Hematopoietic multipotent progenitor cell treated with erythropoietin and hydrocortisone succinate and interleukin-3 and kit ligand, for 8 days (in vitro differentiated cells): ENCODE results near the gene ROPN1L.
"Not testable (repeated sequence)": the region's sequence is repeated elsewhere in the genome, so short reads cannot be mapped to it uniquely, and the experiment has no call there.

Experiments used
- DNase-seq: peaks from one replicate; pipeline ENCODE4 v3.0.0-alpha.2; 2015

Gene ROPN1L

GRCh38 chr5:10480237-10480985 lies 38.7 kb downstream of the ROPN1L start:
- no peak for DNase-seq

- DNase-seq: no peak
Observed at GRCh38 chr5:10481241-10481935, 39.7 kb downstream of the ROPN1L start.

- no peak for DNase-seq
Observed at GRCh38 chr5:10482791-10483530, 41.3 kb downstream of the ROPN1L start.

- DNase-seq: no peak
Observed at GRCh38 chr5:10484774-10485141, 43.1 kb downstream of the ROPN1L start.

- peak; percentile 88 for DNase-seq
Observed at GRCh38 chr5:10485142-10485795, 43.6 kb downstream of the ROPN1L start.

- DNase-seq: no peak
Observed at GRCh38 chr5:10485897-10486296, 44.2 kb downstream of the ROPN1L start.

- no peak for DNase-seq
Observed at GRCh38 chr5:10486511-10487344, 45.0 kb downstream of the ROPN1L start.

- no peak for DNase-seq
Observed at GRCh38 chr5:10488144-10488543, 46.5 kb downstream of the ROPN1L start.

- DNase-seq: no peak
Observed at GRCh38 chr5:10489810-10490426, 48.2 kb downstream of the ROPN1L start.

GRCh38 chr5:10490927-10491672 lies 49.4 kb downstream of the ROPN1L start:
- DNase-seq: no peak

GRCh38 chr5:10491673-10492026 lies 50.0 kb downstream of the ROPN1L start:
- no peak for DNase-seq

- DNase-seq: no peak
Observed at GRCh38 chr5:10493884-10494283, 52.2 kb downstream of the ROPN1L start.

GRCh38 chr5:10494497-10494896 lies 52.8 kb downstream of the ROPN1L start:
- DNase-seq: not testable (repeated sequence)

- no peak for DNase-seq
Observed at GRCh38 chr5:10497554-10497953, 55.9 kb downstream of the ROPN1L start.

- DNase-seq: no peak
Observed at GRCh38 chr5:10498350-10498749, 56.7 kb downstream of the ROPN1L start.

- DNase-seq: no peak
Observed at GRCh38 chr5:10499066-10499465, 57.4 kb downstream of the ROPN1L start.

- DNase-seq: no peak
Observed at GRCh38 chr5:10499776-10500175, 58.1 kb downstream of the ROPN1L start.

GRCh38 chr5:10500669-10501068 lies 59.0 kb downstream of the ROPN1L start:
- no peak for DNase-seq

GRCh38 chr5:10501554-10502075 lies 59.9 kb downstream of the ROPN1L start:
- no peak for DNase-seq

- DNase-seq: no peak
Observed at GRCh38 chr5:10502130-10502529, 60.5 kb downstream of the ROPN1L start.

- DNase-seq: no peak
Observed at GRCh38 chr5:10502578-10502977, 60.9 kb downstream of the ROPN1L start.
